ENCODE results near the gene METTL6. TPM values are rescaled to one million over a fixed set of nuclear protein-coding genes. Genes with fewer than 3 reads are reported as not detected.
"Not testable (repeated sequence)": the region's sequence is repeated elsewhere in the genome, so short reads cannot be mapped to it uniquely, and the experiment has no call there.

The METTL6 gene
- polyA plus RNA-seq, 2 donors: 5.6 to 8.9 TPM

DNA sequence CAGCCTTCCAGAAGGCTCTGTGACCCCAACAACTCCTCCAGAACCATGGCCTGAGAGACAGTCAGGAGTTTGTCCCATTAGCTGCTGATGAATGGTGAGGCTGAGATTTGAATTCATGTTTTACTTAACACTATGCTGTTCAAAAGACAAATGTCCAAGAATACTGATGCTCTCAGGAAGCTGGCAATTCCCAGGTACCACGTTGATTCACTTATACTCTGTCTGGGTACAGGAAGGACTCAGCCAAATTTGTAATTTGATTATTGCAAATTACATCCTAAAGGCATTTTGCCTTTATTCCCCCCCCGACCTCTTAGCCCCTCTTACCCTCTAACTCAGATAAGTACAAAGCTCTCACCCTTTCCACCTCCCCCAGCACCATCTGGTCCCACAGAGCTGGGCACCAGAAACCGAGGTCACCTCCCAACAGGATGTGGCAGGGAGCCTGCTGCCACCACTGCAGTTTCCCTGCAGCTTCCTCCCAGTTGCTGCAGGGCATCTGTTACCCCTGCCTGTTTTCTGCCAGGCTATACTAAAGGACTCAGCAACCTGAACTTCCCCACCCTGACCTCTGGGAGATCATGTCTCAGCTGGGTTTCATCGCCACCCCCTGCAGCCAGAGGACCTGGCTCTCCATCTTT lies 33.7 kb upstream of the METTL6 start:
- Histone ChIP-seq H3K4me3 (ENCODE audit: low read depth in 1 of 2, low read length in 2 of 2) (no peak overlapping the region), H3K9me3 (ENCODE audit: control insufficient read depth in 2 of 2, insufficient read depth in 1 of 2, low read depth in 1 of 2, low read length in 1 of 2) (no peaks in the 10 kb centered on the region), H3K4me1 (ENCODE audit: control insufficient read depth in 2 of 2, insufficient read depth in 2 of 2, low read length in 1 of 2) (no peaks in the 10 kb centered on the region), H3K27me3 (ENCODE audit: control insufficient read depth in 1 of 2, insufficient read depth in 2 of 2, low read length in 2 of 2) (no peaks in the 10 kb centered on the region), H3K27ac (ENCODE audit: low read depth in 2 of 2, low read length in 1 of 2) (no peak overlapping the region), H3K36me3 (ENCODE audit: control insufficient read depth in 2 of 2, insufficient read depth in 2 of 2, low read length in 1 of 2) (no peaks in the 10 kb centered on the region)
- 52 to 59% methylated on average over 4 of the region's 4 CpGs for WGBS, 2 donors

DNA sequence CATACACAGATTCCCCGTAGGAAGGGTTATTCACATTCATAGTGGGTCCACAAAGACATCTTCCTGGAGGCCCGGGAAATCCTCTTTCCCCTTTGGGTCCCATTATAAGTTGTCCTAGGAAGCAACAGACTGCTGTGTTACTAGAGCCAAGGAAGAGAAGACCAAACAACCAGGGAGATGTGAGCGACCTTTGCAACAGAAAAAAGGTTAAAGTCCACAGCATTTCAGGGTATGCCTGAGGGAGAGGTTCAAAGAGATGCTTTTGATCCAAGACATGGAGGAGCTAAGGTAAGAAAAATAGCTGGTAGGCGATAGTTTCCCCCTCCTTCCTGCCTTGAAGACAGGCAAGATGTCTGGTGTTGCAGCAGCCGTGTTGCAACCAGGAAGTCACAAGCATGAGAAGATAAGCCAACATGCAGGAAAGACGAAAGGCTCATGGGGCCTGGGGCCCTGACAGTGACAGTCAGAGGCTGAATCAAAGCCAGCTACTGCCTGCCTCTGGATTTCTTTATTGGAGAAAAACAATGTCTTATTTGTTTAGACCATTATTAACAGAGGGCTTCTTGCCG lies 31.0 kb upstream of the METTL6 start:
- no peak overlapping the region for H3K4me3 ChIP-seq (ENCODE audit: low read depth in 1 of 2, low read length in 2 of 2)
- H3K36me3 ChIP-seq (ENCODE audit: control insufficient read depth in 2 of 2, insufficient read depth in 2 of 2, low read length in 1 of 2): no peaks in the 10 kb centered on the region
- WGBS, 2 donors: 88 to 92% methylated on average over 7 of the region's 7 CpGs
- H3K27me3 ChIP-seq (ENCODE audit: control insufficient read depth in 1 of 2, insufficient read depth in 2 of 2, low read length in 2 of 2): no peaks in the 10 kb centered on the region
- no peaks in the 10 kb centered on the region for H3K9me3 ChIP-seq (ENCODE audit: control insufficient read depth in 2 of 2, insufficient read depth in 1 of 2, low read depth in 1 of 2, low read length in 1 of 2)
- H3K4me1 ChIP-seq (ENCODE audit: control insufficient read depth in 2 of 2, insufficient read depth in 2 of 2, low read length in 1 of 2): no peaks in the 10 kb centered on the region
- H3K27ac ChIP-seq (ENCODE audit: low read depth in 2 of 2, low read length in 1 of 2): no peak overlapping the region

DNA sequence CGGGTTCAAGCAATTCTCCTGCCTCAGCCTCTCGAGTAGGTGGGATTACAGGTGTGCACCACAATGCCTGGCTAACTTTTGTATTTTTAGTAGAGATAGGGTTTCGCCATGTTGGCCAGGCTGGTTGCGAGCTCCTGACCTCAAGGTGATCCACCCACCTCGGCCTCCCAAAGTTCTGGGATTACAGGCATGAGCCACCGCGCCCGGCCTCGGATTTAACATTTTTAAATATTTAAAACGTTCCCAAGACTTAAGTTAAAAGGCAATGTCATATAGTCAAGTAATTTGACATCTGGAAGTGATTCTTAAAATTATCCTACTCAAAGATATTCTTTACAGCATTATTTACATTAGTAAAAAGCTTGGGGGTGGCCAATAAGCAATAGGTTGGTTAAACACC lies 29.6 kb upstream of the METTL6 start:
- H3K4me1 ChIP-seq (ENCODE audit: control insufficient read depth in 2 of 2, insufficient read depth in 2 of 2, low read length in 1 of 2); H3K27ac ChIP-seq (ENCODE audit: low read depth in 2 of 2, low read length in 1 of 2); H3K36me3 ChIP-seq (ENCODE audit: control insufficient read depth in 2 of 2, insufficient read depth in 2 of 2, low read length in 1 of 2); H3K27me3 ChIP-seq (ENCODE audit: control insufficient read depth in 1 of 2, insufficient read depth in 2 of 2, low read length in 2 of 2); H3K9me3 ChIP-seq (ENCODE audit: control insufficient read depth in 2 of 2, insufficient read depth in 1 of 2, low read depth in 1 of 2, low read length in 1 of 2); H3K4me3 ChIP-seq (ENCODE audit: low read depth in 1 of 2, low read length in 2 of 2): not testable (repeated sequence)
- 91 to 92% methylated on average over 10 of the region's 10 CpGs for WGBS, 2 donors

DNA sequence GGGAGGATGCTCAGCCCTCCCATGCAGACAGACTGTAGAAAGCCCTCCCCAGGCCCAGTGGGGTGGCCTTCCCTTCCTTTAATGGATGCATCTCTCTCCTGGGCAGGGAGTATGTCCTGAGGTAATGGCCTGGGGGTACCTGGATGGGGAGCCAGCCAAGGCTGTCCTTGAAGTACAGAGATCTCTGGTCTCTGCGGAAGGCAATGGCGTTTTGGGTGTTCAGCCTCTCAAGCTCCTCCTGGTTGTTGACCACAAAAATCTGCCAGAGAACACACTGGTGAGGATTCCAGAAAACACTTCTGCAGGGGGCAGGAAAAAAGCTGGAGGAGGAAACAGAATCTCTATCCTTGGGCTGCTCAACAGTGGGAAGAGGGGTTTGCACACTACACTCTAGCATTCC lies 29.0 kb upstream of the METTL6 start:
- Histone ChIP-seq H3K4me3 (ENCODE audit: low read depth in 1 of 2, low read length in 2 of 2) (no peak overlapping the region), H3K4me1 (ENCODE audit: control insufficient read depth in 2 of 2, insufficient read depth in 2 of 2, low read length in 1 of 2) (no peaks in the 10 kb centered on the region), H3K9me3 (ENCODE audit: control insufficient read depth in 2 of 2, insufficient read depth in 1 of 2, low read depth in 1 of 2, low read length in 1 of 2) (no peaks in the 10 kb centered on the region), H3K27ac (ENCODE audit: low read depth in 2 of 2, low read length in 1 of 2) (no peak overlapping the region), H3K27me3 (ENCODE audit: control insufficient read depth in 1 of 2, insufficient read depth in 2 of 2, low read length in 2 of 2) (no peaks in the 10 kb centered on the region), H3K36me3 (ENCODE audit: control insufficient read depth in 2 of 2, insufficient read depth in 2 of 2, low read length in 1 of 2) (no peaks in the 10 kb centered on the region)
- 96 to 100% methylated on average over 2 of the region's 2 CpGs for WGBS, 2 donors

DNA sequence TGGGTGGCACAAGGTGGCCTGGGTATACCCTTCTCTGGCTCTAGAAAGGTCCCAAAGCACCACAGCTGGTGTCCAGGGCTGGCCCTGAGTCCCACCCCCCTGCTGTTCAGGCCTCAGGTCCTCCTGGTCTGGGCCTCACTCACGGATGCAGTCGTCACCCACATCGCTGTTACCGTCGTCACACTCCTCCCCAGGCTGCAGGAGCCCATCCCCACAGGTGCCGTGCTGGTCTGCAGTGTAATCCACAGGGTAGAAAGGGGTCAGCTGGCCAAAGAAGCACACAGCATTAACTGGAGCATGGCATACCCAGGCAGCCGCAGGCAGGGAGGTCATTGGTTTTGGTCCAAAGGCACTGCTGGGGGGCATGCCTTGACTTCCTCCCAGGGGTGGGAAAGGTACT lies 28.4 kb upstream of the METTL6 start:
- H3K36me3 ChIP-seq (ENCODE audit: control insufficient read depth in 2 of 2, insufficient read depth in 2 of 2, low read length in 1 of 2): no peaks in the 10 kb centered on the region
- no peaks in the 10 kb centered on the region for H3K4me1 ChIP-seq (ENCODE audit: control insufficient read depth in 2 of 2, insufficient read depth in 2 of 2, low read length in 1 of 2)
- no peaks in the 10 kb centered on the region for H3K9me3 ChIP-seq (ENCODE audit: control insufficient read depth in 2 of 2, insufficient read depth in 1 of 2, low read depth in 1 of 2, low read length in 1 of 2)
- no peak overlapping the region for H3K4me3 ChIP-seq (ENCODE audit: low read depth in 1 of 2, low read length in 2 of 2)
- no peak overlapping the region for H3K27ac ChIP-seq (ENCODE audit: low read depth in 2 of 2, low read length in 1 of 2)
- WGBS, 2 donors: 92% methylated on average over 7 of the region's 7 CpGs
- H3K27me3 ChIP-seq (ENCODE audit: control insufficient read depth in 1 of 2, insufficient read depth in 2 of 2, low read length in 2 of 2): no peaks in the 10 kb centered on the region

DNA sequence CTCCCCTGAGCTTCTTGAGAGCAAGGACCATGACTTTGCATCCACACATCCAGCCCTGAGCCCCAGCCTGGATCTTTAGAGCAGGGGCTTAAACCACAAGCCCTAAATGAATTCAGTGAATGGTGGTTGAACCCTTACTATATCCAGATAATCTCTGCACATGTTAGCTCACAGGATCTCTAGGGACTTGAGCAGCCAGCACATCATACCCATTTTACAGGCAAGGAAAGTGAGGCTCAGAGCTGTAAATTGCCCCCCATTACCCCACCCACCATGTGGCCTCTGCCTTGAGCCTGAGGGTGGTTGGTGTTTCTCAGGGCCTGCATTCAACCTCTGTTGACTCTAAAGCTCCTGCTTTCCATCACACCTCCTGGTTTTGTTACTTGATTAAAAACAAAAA lies 27.6 kb upstream of the METTL6 start:
- Histone ChIP-seq H3K27ac (ENCODE audit: low read depth in 2 of 2, low read length in 1 of 2) (no peak overlapping the region), H3K36me3 (ENCODE audit: control insufficient read depth in 2 of 2, insufficient read depth in 2 of 2, low read length in 1 of 2) (no peaks in the 10 kb centered on the region), H3K4me3 (ENCODE audit: low read depth in 1 of 2, low read length in 2 of 2) (no peak overlapping the region), H3K27me3 (ENCODE audit: control insufficient read depth in 1 of 2, insufficient read depth in 2 of 2, low read length in 2 of 2) (no peaks in the 10 kb centered on the region), H3K9me3 (ENCODE audit: control insufficient read depth in 2 of 2, insufficient read depth in 1 of 2, low read depth in 1 of 2, low read length in 1 of 2) (no peaks in the 10 kb centered on the region), H3K4me1 (ENCODE audit: control insufficient read depth in 2 of 2, insufficient read depth in 2 of 2, low read length in 1 of 2) (no peaks in the 10 kb centered on the region)

DNA sequence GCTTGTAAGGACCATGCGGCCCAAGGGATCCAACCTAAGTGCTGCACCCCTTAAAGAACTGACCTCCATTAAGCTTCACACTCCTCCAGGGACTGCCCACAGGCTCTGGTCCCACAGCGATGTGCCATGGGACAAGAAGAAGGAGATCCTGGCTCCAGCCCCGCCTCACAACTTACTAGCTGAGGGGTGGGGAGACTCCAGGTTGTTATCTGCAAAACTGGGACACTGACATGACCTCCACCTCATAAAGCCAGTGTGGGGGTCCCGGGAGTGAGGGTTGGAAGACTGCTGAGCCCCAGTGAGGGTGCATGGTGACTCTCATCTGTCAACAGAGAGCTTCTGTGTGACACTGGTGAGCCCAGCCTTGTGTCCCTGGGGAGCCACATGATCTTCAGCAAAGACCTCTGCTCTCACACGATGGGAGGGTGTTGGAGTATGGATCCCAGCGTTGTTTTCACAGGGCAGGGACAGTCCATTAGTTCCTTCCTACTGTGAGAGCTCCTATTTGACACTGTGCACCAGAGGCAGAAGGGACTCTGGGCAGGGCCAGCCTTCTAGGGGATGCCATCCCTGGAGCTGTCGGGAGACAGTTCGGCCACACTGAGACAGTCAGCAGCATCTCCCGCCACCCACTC lies 26.8 kb upstream of the METTL6 start:
- H3K9me3 ChIP-seq (ENCODE audit: control insufficient read depth in 2 of 2, insufficient read depth in 1 of 2, low read depth in 1 of 2, low read length in 1 of 2): no peaks in the 10 kb centered on the region
- no peaks in the 10 kb centered on the region for H3K4me1 ChIP-seq (ENCODE audit: control insufficient read depth in 2 of 2, insufficient read depth in 2 of 2, low read length in 1 of 2)
- H3K27me3 ChIP-seq (ENCODE audit: control insufficient read depth in 1 of 2, insufficient read depth in 2 of 2, low read length in 2 of 2): no peaks in the 10 kb centered on the region
- WGBS, 2 donors: 77 to 85% methylated on average over 9 of the region's 9 CpGs
- no peaks in the 10 kb centered on the region for H3K36me3 ChIP-seq (ENCODE audit: control insufficient read depth in 2 of 2, insufficient read depth in 2 of 2, low read length in 1 of 2)
- H3K27ac ChIP-seq (ENCODE audit: low read depth in 2 of 2, low read length in 1 of 2): no peak overlapping the region
- no peak overlapping the region for H3K4me3 ChIP-seq (ENCODE audit: low read depth in 1 of 2, low read length in 2 of 2)

DNA sequence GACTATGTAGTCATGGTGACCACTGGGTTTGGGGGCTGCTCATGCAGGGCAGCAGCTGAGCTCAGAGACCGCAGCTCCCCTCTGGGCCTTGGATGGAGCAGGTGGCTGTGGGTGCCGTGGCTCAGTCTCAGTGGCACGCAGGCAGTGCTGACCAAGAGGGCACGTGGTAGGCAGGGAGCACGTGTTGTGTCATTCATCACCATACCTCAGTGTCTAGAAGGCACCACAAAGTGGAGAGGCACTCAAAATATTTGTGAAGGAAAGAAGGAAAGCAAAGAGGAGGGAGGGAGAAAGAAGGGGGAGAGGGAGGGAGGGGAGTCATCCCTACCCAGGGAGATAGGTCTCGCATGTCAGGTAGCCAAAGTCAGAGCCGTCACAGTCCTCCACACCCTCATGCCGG lies 26.2 kb upstream of the METTL6 start:
- WGBS, 2 donors: 74 to 81% methylated on average over 8 of the region's 8 CpGs
- Histone ChIP-seq H3K4me3 (ENCODE audit: low read depth in 1 of 2, low read length in 2 of 2) (no peak overlapping the region), H3K27me3 (ENCODE audit: control insufficient read depth in 1 of 2, insufficient read depth in 2 of 2, low read length in 2 of 2) (no peaks in the 10 kb centered on the region), H3K4me1 (ENCODE audit: control insufficient read depth in 2 of 2, insufficient read depth in 2 of 2, low read length in 1 of 2) (no peaks in the 10 kb centered on the region), H3K9me3 (ENCODE audit: control insufficient read depth in 2 of 2, insufficient read depth in 1 of 2, low read depth in 1 of 2, low read length in 1 of 2) (no peaks in the 10 kb centered on the region), H3K36me3 (ENCODE audit: control insufficient read depth in 2 of 2, insufficient read depth in 2 of 2, low read length in 1 of 2) (no peaks in the 10 kb centered on the region), H3K27ac (ENCODE audit: low read depth in 2 of 2, low read length in 1 of 2) (no peak overlapping the region)

DNA sequence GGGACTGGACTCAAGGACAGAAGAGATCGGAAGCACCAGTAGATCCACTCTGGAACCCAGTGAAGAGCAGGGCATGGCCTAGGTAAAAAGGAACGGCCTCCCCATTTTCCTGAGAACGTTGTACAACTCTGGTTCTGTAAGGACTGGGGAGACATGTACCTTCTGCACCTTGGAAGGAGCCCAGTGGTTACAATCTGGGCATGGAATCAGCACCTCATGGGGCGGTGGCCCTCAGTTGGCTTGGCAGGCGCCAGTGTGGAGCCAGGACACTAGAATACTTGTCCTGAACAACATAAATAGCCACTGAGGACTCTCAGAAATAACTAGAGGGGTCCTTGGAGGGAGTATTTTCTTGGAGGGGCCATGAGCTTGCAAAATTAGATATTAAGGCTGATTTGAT lies 25.6 kb upstream of the METTL6 start:
- H3K9me3 ChIP-seq (ENCODE audit: control insufficient read depth in 2 of 2, insufficient read depth in 1 of 2, low read depth in 1 of 2, low read length in 1 of 2): no peaks in the 10 kb centered on the region
- no peaks in the 10 kb centered on the region for H3K4me1 ChIP-seq (ENCODE audit: control insufficient read depth in 2 of 2, insufficient read depth in 2 of 2, low read length in 1 of 2)
- H3K4me3 ChIP-seq (ENCODE audit: low read depth in 1 of 2, low read length in 2 of 2): no peak overlapping the region
- WGBS, 2 donors: 85 to 92% methylated on average over 5 of the region's 5 CpGs
- no peaks in the 10 kb centered on the region for H3K27me3 ChIP-seq (ENCODE audit: control insufficient read depth in 1 of 2, insufficient read depth in 2 of 2, low read length in 2 of 2)
- H3K27ac ChIP-seq (ENCODE audit: low read depth in 2 of 2, low read length in 1 of 2): no peak overlapping the region
- H3K36me3 ChIP-seq (ENCODE audit: control insufficient read depth in 2 of 2, insufficient read depth in 2 of 2, low read length in 1 of 2): no peaks in the 10 kb centered on the region

DNA sequence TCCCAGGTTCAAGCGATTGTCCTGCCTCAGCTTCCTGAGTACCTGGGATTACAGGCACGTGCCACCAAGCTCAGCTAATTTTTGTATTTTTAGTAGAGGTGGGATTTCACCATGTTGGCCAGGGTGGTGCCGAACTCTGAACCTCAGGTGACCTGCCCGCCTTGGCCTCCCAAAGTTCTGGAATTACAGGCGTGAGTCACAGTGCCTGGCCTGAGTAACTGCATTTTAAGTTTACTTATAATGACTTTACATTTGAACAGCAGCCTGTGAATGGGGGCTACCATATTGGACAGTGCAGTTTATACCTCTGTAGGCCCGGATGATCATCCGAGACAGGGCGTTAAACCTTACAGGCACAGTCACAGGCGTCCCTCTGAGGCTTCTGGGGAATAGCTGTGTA lies 24.8 kb upstream of the METTL6 start:
- 83 to 89% methylated on average over 9 of the region's 9 CpGs for WGBS, 2 donors
- no peak overlapping the region for H3K27ac ChIP-seq (ENCODE audit: low read depth in 2 of 2, low read length in 1 of 2)
- no peaks in the 10 kb centered on the region for H3K4me1 ChIP-seq (ENCODE audit: control insufficient read depth in 2 of 2, insufficient read depth in 2 of 2, low read length in 1 of 2)
- no peaks in the 10 kb centered on the region for H3K36me3 ChIP-seq (ENCODE audit: control insufficient read depth in 2 of 2, insufficient read depth in 2 of 2, low read length in 1 of 2)
- H3K4me3 ChIP-seq (ENCODE audit: low read depth in 1 of 2, low read length in 2 of 2): no peak overlapping the region
- H3K27me3 ChIP-seq (ENCODE audit: control insufficient read depth in 1 of 2, insufficient read depth in 2 of 2, low read length in 2 of 2): no peaks in the 10 kb centered on the region
- H3K9me3 ChIP-seq (ENCODE audit: control insufficient read depth in 2 of 2, insufficient read depth in 1 of 2, low read depth in 1 of 2, low read length in 1 of 2): no peaks in the 10 kb centered on the region

All from esophagus (tissue), 2 donors.